ENCODE data around the gene NTRK3.

GRCh38 chr15:88301311-88301710 lies 44.8 kb upstream of the NTRK3 start:
- no peak for TF ChIP-seq FOSL2 (CRISPR knock-in tag; IDR thresholded peaks at IDR 0.05)
- TF ChIP-seq ZFYVE20 (CRISPR knock-in tag; IDR thresholded peaks at IDR 0.05; ENCODE audit: borderline replicate concordance, low read depth) = no peak
- TF ChIP-seq NR2C2 (CRISPR knock-in tag; IDR thresholded peaks at IDR 0.05; ENCODE audit: borderline replicate concordance) = no peak
- no peak for TF ChIP-seq ZNF143 (CRISPR knock-in tag; IDR thresholded peaks at IDR 0.05)
- TF ChIP-seq NFE2L1 (CRISPR knock-in tag; IDR thresholded peaks at IDR 0.05; ENCODE audit: borderline replicate concordance) = no peak
- TF ChIP-seq POLR2AphosphoS2 (IDR thresholded peaks at IDR 0.05; ENCODE audit: low read depth, low read length) = no peak
